Thymus (tissue), 11 donors: ENCODE measurements around the gene CH25H. TPM values are rescaled to one million over a fixed set of nuclear protein-coding genes. Genes with fewer than 3 reads are reported as not detected.
"Not testable (repeated sequence)": the region's sequence is repeated elsewhere in the genome, so short reads cannot be mapped to it uniquely, and the experiment has no call there.

Experiments
- DNase-seq, 9 donors: peaks; one replicate each; pipeline ENCODE4 v3.0.0-alpha.2; 2013; ENCODE audit warnings: low spot score in 9 of 9, low read depth in 6 of 9, missing footprints in 1 of 9
- H3K27ac ChIP-seq, 2 donors: one replicate each; pipeline ENCODE4 v1.5.1; 2013; ENCODE audit warnings: control low read depth in 1 of 2, low read depth in 1 of 2, low read length in 1 of 2, mild to moderate bottlenecking in 1 of 2, moderate library complexity in 1 of 2
- H3K27me3 ChIP-seq, 2 donors: one replicate each; pipeline ENCODE4 v1.5.1; 2013; ENCODE audit warnings: low read length in 1 of 2; ENCODE audit not compliant: control insufficient read depth in 2 of 2, insufficient read depth in 1 of 2
- H3K36me3 ChIP-seq, 2 donors: one replicate each; pipeline ENCODE4 v1.5.1; 2013; ENCODE audit warnings: low read length in 1 of 2, mild to moderate bottlenecking in 1 of 2, moderate library complexity in 1 of 2; ENCODE audit not compliant: control insufficient read depth in 2 of 2, insufficient read depth in 2 of 2
- H3K4me1 ChIP-seq, 2 donors: one replicate each; pipeline ENCODE4 v1.5.1; 2013; ENCODE audit warnings: low read length in 2 of 2; ENCODE audit not compliant: control insufficient read depth in 2 of 2, insufficient read depth in 2 of 2
- H3K4me3 ChIP-seq, 2 donors: one replicate each; pipeline ENCODE4 v1.5.1; 2013; ENCODE audit warnings: low read length in 2 of 2, control low read depth in 1 of 2, mild to moderate bottlenecking in 1 of 2
- H3K9me3 ChIP-seq, 2 donors: one replicate each; pipeline ENCODE4 v1.5.1; 2013; ENCODE audit warnings: low read length in 1 of 2, mild to moderate bottlenecking in 1 of 2; ENCODE audit not compliant: control insufficient read depth in 2 of 2, insufficient read depth in 1 of 2
- WGBS: extraction: QIAGEN DNeasy Blood & Tissue Kit; methylation state at CpG from one replicate; pipeline ENCODE4 v1.1.7; 2013; 5-methylcytosine and 5-hydroxymethylcytosine counted together
- polyA plus RNA-seq: library from polyadenylated mRNA; stranded (reverse); fragments of 200-250 nt; gene quantifications from one replicate; pipeline ENCODE4 v1.2.3, GENCODE V29; 2013
- total RNA-seq: library from RNA; stranded (reverse); fragments of 120-200 nt; gene quantifications from one replicate; pipeline ENCODE4 v1.2.4, GENCODE V29; 2013
- donor health status: healthy.

Gene CH25H
- total and polyA plus RNA-seq, 2 donors, result 8.5 to 23.8 TPM

GRCh38 chr10:89184638-89185037 is 22.5 kb downstream of the CH25H start:
- Histone ChIP-seq H3K4me1 (no peaks in the 10 kb centered on the region), H3K9me3 (no peaks in the 10 kb centered on the region), H3K4me3 (no peak overlapping the region), H3K36me3 (no peaks in the 10 kb centered on the region), H3K27me3 (no peaks in the 10 kb centered on the region), H3K27ac (no peak overlapping the region)
- no peak for DNase-seq
- 93% methylated on average over 3 of the region's 3 CpGs for WGBS

- no peak for DNase-seq
- H3K9me3 ChIP-seq, result no peaks in the 10 kb centered on the region
- H3K4me3 ChIP-seq, result no peak overlapping the region
- H3K27ac ChIP-seq, result no peak overlapping the region
- H3K27me3 ChIP-seq, result no peaks in the 10 kb centered on the region
- no peaks in the 10 kb centered on the region for H3K4me1 ChIP-seq
- no peaks in the 10 kb centered on the region for H3K36me3 ChIP-seq
These were observed 23.5 kb downstream of the CH25H start for GRCh38 chr10:89183571-89183970.

- Histone ChIP-seq H3K9me3 (no peaks in the 10 kb centered on the region), H3K27ac (no peak overlapping the region), H3K27me3 (no peaks in the 10 kb centered on the region), H3K4me3 (no peak overlapping the region), H3K4me1 (no peaks in the 10 kb centered on the region), H3K36me3 (no peaks in the 10 kb centered on the region)
- WGBS, result 98% methylated on average over 2 of the region's 2 CpGs
- DNase-seq, result no peak
These were observed 24.2 kb downstream of the CH25H start for GRCh38 chr10:89182894-89183293.

- H3K27me3 ChIP-seq, result no peaks in the 10 kb centered on the region
- no peak overlapping the region for H3K4me3 ChIP-seq
- DNase-seq, result no peak
- no peaks in the 10 kb centered on the region for H3K9me3 ChIP-seq
- no peaks in the 10 kb centered on the region for H3K4me1 ChIP-seq
- no peak overlapping the region for H3K27ac ChIP-seq
- H3K36me3 ChIP-seq, result no peaks in the 10 kb centered on the region
These were observed 31.3 kb downstream of the CH25H start for GRCh38 chr10:89175816-89176215.

- Histone ChIP-seq H3K4me3 (no peak overlapping the region), H3K36me3 (no peaks in the 10 kb centered on the region), H3K9me3 (no peaks in the 10 kb centered on the region), H3K27ac (no peak overlapping the region), H3K4me1 (no peaks in the 10 kb centered on the region), H3K27me3 (no peaks in the 10 kb centered on the region)
- DNase-seq, result no peak
These were observed 34.0 kb downstream of the CH25H start for GRCh38 chr10:89173075-89173474.

- H3K4me3 ChIP-seq, result no peak overlapping the region
- no peaks in the 10 kb centered on the region for H3K36me3 ChIP-seq
- H3K27ac ChIP-seq, result no peak overlapping the region
- H3K4me1 ChIP-seq, result no peaks in the 10 kb centered on the region
- WGBS, result over 99% methylated on average over 4 of the region's 4 CpGs
- no peaks in the 10 kb centered on the region for H3K27me3 ChIP-seq
- no peaks in the 10 kb centered on the region for H3K9me3 ChIP-seq
- no peak for DNase-seq
These were observed 35.1 kb downstream of the CH25H start for GRCh38 chr10:89171996-89172395.

- Histone ChIP-seq H3K9me3 (no peaks in the 10 kb centered on the region), H3K36me3 (no peaks in the 10 kb centered on the region), H3K27me3 (no peaks in the 10 kb centered on the region), H3K27ac (no peak overlapping the region), H3K4me1 (no peaks in the 10 kb centered on the region), H3K4me3 (no peak overlapping the region)
- 71% methylated on average over 2 of the region's 2 CpGs for WGBS
- no peak for DNase-seq
These were observed 35.7 kb downstream of the CH25H start for GRCh38 chr10:89171263-89171872.

GRCh38 chr10:89168354-89168900 is 38.7 kb downstream of the CH25H start:
- WGBS, result 92% methylated on average over 9 of the region's 9 CpGs

GRCh38 chr10:89167915-89168314 is 39.2 kb downstream of the CH25H start:
- DNase-seq, result no peak
- Histone ChIP-seq H3K27me3 (no peaks in the 10 kb centered on the region), H3K36me3 (no peaks in the 10 kb centered on the region), H3K27ac (no peak overlapping the region), H3K9me3 (no peaks in the 10 kb centered on the region), H3K4me3 (no peak overlapping the region), H3K4me1 (peaks cover 5 to 10% of the 10 kb centered on the region in 2 donors)

More at GRCh38 chr10:89168354-89168900, 38.7 kb downstream of the CH25H start:
- not testable (repeated sequence) for H3K4me3 ChIP-seq, H3K27ac ChIP-seq, H3K36me3 ChIP-seq, H3K4me1 ChIP-seq, H3K9me3 ChIP-seq, H3K27me3 ChIP-seq, DNase-seq
